Mesodermal cell (in vitro differentiated cells): ENCODE measurements around the gene SLC17A7.

Experiments used
- H3K27ac ChIP-seq: 2 replicates; pipeline ENCODE4 v1.7.0; 2013; ENCODE audit warnings: mild to moderate bottlenecking, low read depth, low read length, moderate library complexity; ENCODE audit not compliant: severe bottlenecking
- H3K36me3 ChIP-seq: 2 replicates; pipeline ENCODE4 v1.7.1; 2013; ENCODE audit warnings: mild to moderate bottlenecking, low read length, moderate library complexity; ENCODE audit not compliant: control insufficient read depth, insufficient read depth
- H3K4me1 ChIP-seq: one replicate; pipeline ENCODE4 v1.7.1; 2013; ENCODE audit warnings: mild to moderate bottlenecking, low read length; ENCODE audit not compliant: insufficient read depth, control insufficient read depth, poor library complexity, severe bottlenecking
- H3K4me3 ChIP-seq: 2 replicates; pipeline ENCODE4 v1.7.0; 2013; ENCODE audit warnings: low read length, control low read depth, mild to moderate bottlenecking; ENCODE audit not compliant: insufficient read depth, poor library complexity, severe bottlenecking; ENCODE audit errors: extremely low read depth
- H3K9me3 ChIP-seq: 2 replicates; pipeline ENCODE4 v1.7.1; 2013; ENCODE audit warnings: mild to moderate bottlenecking, low read length, moderate library complexity; ENCODE audit not compliant: control insufficient read depth
- WGBS, 2 experiments: methylation state at CpG; one replicate each; pipeline ENCODE4 v1.1.5; 2013; ENCODE audit warnings: missing lambda C conversion rate in 2 of 2; ENCODE audit not compliant: insufficient coverage in 2 of 2; 5-methylcytosine and 5-hydroxymethylcytosine counted together

SLC17A7 gene

DNA sequence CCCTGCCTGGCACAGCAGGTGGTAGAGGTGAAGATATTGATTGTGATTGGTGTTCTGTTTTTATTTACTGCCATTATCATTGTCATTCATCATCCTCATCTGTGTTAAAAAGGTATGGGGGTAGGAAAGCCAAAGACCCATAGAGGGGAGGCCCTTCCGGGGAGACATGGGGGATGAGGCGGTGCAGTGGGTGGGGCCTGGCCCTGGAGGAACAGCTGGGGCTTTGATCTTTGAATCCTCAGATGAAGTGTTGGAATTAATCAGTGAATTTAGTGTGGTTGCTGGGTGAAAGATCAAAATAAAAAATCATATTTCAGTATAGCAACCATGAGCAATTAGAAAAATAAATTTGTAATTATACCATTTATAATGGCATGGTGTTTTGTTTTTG is 25.5 kb downstream of the SLC17A7 start:
- Histone ChIP-seq H3K4me3 (no peak overlapping the region), H3K9me3 (no peaks in the 10 kb centered on the region), H3K4me1 (peaks cover 2% of the 10 kb centered on the region), H3K36me3 (no peaks in the 10 kb centered on the region), H3K27ac (no peak overlapping the region)
- WGBS, 2 experiments: 94% methylated on average over 2 of the region's 2 CpGs; no CpG with 5 or more reads in 1 of the 2 experiments

DNA sequence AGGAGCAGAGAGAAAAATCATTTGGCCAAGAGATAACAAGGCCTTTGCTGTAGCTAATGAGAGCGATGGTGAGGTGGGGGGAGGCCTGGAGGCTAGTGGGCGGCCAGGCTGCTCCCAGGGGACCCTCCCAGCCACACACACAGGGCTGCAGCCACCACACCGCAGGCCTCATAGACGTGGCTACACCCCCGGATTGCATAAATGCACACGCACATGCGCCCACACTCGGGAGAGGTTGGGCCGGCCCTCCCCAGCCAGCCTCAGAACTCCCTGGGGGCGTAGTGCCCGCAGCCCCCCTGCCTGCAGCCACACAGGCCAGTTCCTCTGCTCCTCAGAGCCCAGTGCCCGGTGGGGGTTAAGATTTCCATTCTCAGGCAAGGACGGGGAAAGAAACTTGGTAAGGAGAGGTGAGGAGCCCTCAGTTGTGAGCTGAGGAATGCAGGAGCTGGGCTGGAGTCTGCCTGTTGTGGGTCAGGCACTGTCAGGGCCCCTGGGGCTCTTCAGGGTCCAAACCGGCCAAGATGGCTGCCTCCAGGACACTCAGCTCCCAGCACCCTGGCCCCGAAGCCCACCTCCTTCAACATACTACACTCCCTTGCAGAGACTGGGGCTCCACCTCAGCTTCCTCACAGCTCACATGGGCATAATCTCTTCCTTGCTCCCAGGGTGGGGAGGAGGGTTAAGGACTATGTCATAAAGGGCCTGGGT is 26.1 kb downstream of the SLC17A7 start:
- Histone ChIP-seq H3K27ac (no peak overlapping the region), H3K4me1 (peaks cover 2% of the 10 kb centered on the region), H3K4me3 (no peak overlapping the region), H3K9me3 (no peaks in the 10 kb centered on the region), H3K36me3 (no peaks in the 10 kb centered on the region)
- 75 to 76% methylated on average over 11 to 12 of the region's 15 CpGs for WGBS, 2 experiments

DNA sequence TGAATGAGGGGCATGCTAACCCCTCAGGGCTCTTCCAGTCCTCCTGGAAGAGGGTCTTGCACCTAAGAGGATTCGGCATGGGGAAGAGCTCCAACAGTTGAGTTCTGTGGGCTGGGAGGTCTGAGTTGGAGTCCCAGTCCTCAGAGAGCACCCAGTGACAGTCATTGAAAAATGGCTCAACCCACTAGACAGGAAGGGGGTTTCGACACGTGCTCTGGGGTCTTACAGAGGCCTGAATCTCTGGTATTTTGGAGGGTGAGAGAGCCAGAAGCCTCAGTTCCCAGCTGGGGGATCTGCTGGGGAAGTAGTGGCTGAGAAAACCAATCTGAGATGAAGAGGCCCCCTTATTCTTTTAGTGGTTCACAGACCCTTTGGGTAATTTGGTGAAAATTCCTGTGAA is 27.1 kb downstream of the SLC17A7 start:
- Histone ChIP-seq H3K4me3 (no peak overlapping the region), H3K9me3 (no peaks in the 10 kb centered on the region), H3K4me1 (peaks cover 6% of the 10 kb centered on the region), H3K27ac (no peak overlapping the region), H3K36me3 (no peaks in the 10 kb centered on the region)
- WGBS, 2 experiments: 93 to 100% methylated on average over 3 of the region's 3 CpGs

DNA sequence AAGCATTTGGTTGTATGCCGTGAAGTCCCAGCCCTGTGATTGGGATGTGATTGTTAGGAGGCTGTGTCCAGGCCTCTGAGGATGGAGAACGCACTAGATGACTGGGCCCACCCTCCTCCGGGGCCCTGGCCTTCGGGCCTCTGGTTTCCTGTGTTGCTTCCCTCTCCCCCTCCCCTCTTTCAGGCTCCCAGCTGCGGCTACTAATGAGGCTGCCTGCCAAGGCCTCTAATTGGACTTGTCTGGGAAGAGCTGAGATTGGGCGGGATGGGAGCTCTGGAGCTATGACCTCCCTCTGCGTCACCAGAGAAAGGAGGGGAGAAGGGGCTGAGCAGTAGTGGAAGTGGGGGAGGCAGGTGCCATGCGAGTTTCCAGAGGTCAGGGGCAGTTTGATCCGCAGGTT is 28.0 kb downstream of the SLC17A7 start:
- Histone ChIP-seq H3K4me1 (peaks cover 10% of the 10 kb centered on the region), H3K4me3 (no peak overlapping the region), H3K27ac (no peak overlapping the region), H3K9me3 (no peaks in the 10 kb centered on the region), H3K36me3 (no peaks in the 10 kb centered on the region)
- 67 to 89% methylated on average over 3 to 8 of the region's 9 CpGs for WGBS, 2 experiments

DNA sequence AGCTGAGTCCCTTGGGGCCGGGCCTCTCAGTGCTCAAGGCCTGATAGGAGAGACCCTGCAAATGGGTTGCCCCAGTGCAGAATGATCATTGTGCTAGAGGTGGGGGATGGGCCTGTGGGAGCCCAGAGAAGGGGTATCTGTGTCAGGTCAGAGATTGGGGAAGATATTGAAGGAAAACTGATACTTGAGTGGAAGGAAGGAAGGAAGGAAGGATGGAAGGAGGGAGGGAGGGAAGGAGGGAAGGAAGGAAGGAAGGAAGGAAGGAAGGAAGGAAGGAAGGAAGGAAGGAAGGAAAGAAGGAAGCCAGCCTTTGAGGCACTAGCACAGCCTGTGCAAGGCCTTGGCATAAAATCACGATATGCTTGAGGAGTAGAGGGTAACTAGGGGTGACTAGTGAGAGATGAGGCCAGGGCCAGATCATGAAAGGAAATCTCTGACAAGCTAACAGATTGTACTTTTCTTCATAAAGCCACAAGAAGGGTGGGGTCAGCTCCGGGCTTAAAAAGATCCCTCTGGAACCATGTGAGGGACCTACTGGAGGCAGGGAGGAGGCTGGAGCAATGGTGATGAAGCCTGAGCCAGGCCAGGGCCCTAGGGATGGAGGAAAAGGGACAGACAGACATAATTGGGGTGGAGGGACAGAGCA is 29.5 kb downstream of the SLC17A7 start:
- Histone ChIP-seq H3K36me3 (no peaks in the 10 kb centered on the region), H3K4me3 (no peak overlapping the region), H3K4me1 (peaks cover 10% of the 10 kb centered on the region), H3K27ac (no peak overlapping the region), H3K9me3 (no peaks in the 10 kb centered on the region)
- 73 to 89% methylated on average over 2 to 3 of the region's 3 CpGs for WGBS, 2 experiments

DNA sequence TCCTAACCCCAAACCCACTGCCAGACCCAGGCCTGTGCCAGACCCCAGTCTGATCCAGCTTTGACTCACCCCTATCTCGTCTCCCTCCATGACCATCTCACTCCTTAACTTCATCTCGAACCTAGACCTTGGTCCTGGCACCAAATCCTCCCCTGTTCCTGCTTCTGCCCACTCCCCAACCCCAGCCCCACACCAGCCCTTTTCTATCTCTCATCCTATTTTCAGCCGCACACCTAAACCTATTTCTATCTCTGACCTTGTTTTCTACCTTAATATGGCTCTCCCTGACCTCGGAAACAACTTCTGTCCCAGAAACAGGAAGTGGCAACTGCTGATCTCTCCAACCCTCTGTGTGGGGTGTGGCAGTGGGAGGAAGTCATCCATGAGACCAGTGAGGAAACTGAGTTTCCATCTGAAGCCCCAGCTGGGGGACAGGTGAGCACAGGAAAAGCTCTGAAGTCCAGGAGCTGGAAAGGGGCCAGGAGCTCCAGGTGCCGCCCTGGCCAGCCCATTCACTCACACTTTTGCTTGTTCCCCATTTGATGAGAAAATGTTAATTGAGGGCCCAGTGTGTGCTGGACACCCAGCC is 31.8 kb downstream of the SLC17A7 start:
- Histone ChIP-seq H3K36me3 (no peaks in the 10 kb centered on the region), H3K4me3 (no peak overlapping the region), H3K4me1 (peaks cover 10% of the 10 kb centered on the region), H3K9me3 (no peaks in the 10 kb centered on the region), H3K27ac (no peak overlapping the region)
- WGBS, 2 experiments: 83 to 96% methylated on average over 3 to 5 of the region's 5 CpGs

DNA sequence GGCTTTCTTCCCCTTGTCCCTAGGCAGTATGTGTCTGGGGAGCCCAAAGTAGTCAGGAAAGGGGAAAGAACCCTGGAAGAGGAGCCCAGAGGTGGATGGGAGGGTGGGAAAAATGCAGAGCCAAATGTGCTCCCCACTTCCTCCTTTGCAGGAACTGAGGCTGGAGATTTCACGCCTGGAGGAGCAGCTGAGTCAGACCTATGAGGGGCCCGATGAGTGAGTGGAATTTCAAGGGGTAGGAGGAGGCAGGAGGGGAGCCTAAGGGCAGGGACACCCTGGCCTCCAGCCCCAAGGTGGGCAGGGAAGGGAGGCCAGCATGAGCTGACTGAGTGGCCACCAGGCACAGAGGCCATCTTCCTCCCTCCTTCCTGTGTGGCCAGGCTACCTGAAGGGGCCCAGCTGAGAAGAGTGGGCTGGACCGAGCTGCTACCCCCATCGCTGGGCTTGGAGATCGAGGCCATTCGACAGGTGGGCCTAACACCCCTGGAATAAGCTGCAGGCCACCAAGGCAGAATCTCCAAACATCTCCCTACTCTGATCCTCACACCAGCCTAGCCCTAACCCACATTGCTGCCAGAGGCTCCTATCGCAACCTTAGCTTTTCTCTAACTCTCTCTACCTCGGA is 32.4 kb downstream of the SLC17A7 start:
- WGBS, 2 experiments: 90 to 93% methylated on average over 8 of the region's 8 CpGs
- Histone ChIP-seq H3K4me3 (no peak overlapping the region), H3K27ac (no peak overlapping the region), H3K36me3 (no peaks in the 10 kb centered on the region), H3K4me1 (peaks cover 10% of the 10 kb centered on the region), H3K9me3 (no peaks in the 10 kb centered on the region)

DNA sequence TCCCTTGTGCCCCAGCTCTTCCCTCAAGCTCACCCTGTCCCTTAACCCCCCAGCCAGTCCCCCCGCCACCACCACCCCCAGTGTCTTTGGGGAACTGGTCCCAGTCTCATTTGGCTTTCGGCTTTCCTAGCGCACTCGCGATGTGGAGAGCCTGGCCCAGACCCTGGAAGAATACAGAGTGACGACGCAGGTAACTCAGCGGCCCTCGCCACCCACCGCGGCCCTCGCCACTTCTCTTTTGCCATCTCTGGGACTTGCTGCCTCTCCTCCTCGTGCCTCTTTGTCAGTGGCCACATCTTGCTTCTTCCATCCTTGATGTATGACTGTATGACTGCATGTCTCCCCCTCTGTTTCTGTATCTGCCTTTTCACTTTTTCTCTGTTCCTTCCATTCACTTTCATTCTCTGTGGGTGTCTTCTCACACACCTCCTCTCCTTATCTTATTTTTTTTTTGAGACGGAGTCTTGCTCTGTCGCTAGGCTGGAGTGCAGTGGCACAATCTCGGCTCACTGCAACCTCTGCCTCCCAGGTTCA is 33.8 kb downstream of the SLC17A7 start:
- 95% methylated on average over 13 to 15 of the region's 16 CpGs for WGBS, 2 experiments
- Histone ChIP-seq H3K9me3 (no peaks in the 10 kb centered on the region), H3K27ac (no peak overlapping the region), H3K4me1 (peaks cover 8% of the 10 kb centered on the region), H3K4me3 (no peak overlapping the region), H3K36me3 (no peaks in the 10 kb centered on the region)

DNA sequence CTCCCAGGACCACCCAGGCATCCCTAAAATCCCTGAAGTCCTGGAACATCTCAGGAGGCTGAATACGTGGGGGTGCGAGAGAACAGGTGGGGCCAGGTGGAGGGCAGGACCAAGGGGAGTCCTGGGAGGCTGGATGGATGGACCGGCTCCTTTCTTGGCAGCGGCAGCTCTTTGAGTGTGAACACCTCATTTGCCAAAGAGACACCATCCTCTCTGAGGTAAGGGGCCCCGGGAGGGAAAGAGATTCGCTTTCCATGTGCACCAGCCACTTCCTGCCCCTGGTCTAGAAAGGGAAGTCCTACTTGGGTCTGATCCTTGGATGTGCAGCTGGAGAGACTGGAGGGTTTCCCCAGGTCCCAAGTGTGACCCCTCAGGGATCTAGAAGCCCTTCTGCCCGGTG is 34.2 kb downstream of the SLC17A7 start:
- H3K9me3 ChIP-seq: no peaks in the 10 kb centered on the region
- 90 to 100% methylated on average over 4 to 6 of the region's 7 CpGs for WGBS, 2 experiments
- H3K4me3 ChIP-seq: no peak overlapping the region
- peaks cover 8% of the 10 kb centered on the region for H3K4me1 ChIP-seq
- H3K27ac ChIP-seq: no peak overlapping the region
- H3K36me3 ChIP-seq: no peaks in the 10 kb centered on the region

DNA sequence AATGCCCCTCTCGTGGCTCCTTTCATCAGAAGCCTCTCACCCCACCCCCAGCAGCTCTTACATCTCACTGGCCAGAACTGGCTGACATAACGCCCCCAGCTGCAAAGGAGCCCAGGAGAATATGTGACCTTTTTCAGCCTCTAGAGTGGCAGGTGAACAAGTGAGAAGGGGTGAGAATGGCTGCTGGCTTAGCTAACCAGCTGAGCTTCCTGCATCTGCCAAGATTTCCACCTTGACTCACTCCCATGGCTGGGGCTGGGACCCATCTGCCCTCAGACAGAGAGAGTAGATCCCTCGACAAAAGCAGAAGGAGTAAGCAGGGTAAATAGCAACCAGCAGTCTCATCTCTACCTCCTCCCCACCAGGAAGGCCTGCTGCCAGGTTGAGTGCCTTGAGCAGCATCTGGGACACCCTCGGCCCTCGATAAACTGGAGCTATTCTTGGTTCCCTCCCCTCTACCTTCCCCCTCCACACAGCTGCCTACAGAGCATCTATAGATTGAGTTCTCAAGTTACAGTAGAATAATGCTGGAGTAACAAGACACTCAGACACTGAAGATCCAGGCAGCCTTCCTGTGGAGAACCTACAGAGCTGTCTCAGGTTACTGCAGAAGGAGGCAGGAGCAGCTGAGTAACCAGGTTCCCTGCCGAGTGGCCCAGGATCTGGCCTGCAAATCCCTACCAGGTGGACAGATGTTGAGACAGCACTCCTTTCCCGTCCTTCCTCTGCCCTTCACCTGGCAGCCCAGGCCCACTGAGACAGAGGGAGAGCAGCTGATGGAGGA is 37.7 kb downstream of the SLC17A7 start:
- Histone ChIP-seq H3K27ac (no peak overlapping the region), H3K4me3 (no peak overlapping the region)
- WGBS, 2 experiments: 22 to 27% methylated on average over 1 to 3 of the region's 7 CpGs

More for the DNA sequence above, 37.7 kb downstream of the SLC17A7 start:
- H3K9me3 ChIP-seq: no peaks in the 10 kb centered on the region
- H3K4me1 ChIP-seq: no peaks in the 10 kb centered on the region
- H3K36me3 ChIP-seq: no peaks in the 10 kb centered on the region
